Activated naive CD8-positive, alpha-beta T cell (primary cell): Measurements from ENCODE around the gene TMEM204.

ENCODE experiments used
- H3K27ac Mint-ChIP-seq: one replicate; pipeline ENCODE4 v1.8.0; 2021; ENCODE audit warnings: mixed read lengths
- H3K27me3 Mint-ChIP-seq: one replicate; pipeline ENCODE4 v1.8.0; 2021; ENCODE audit warnings: mixed read lengths
- H3K36me3 Mint-ChIP-seq: one replicate; pipeline ENCODE4 v1.8.0; 2021; ENCODE audit warnings: mixed read lengths
- H3K4me1 Mint-ChIP-seq: one replicate; pipeline ENCODE4 v1.8.0; 2021; ENCODE audit warnings: low read depth, mixed read lengths
- H3K4me3 Mint-ChIP-seq: one replicate; pipeline ENCODE4 v1.8.0; 2021; ENCODE audit warnings: mild to moderate bottlenecking, mixed read lengths
- H3K9me3 Mint-ChIP-seq: one replicate; pipeline ENCODE4 v1.8.0; 2021; ENCODE audit warnings: low read depth, mixed read lengths

TMEM204 gene

GRCh38 chr16:1506494-1507213 lies 26.8 kb upstream of the TMEM204 start:
- no peak overlapping the region for H3K4me3 Mint-ChIP-seq
- no peaks in the 10 kb centered on the region for H3K9me3 Mint-ChIP-seq

DNA sequence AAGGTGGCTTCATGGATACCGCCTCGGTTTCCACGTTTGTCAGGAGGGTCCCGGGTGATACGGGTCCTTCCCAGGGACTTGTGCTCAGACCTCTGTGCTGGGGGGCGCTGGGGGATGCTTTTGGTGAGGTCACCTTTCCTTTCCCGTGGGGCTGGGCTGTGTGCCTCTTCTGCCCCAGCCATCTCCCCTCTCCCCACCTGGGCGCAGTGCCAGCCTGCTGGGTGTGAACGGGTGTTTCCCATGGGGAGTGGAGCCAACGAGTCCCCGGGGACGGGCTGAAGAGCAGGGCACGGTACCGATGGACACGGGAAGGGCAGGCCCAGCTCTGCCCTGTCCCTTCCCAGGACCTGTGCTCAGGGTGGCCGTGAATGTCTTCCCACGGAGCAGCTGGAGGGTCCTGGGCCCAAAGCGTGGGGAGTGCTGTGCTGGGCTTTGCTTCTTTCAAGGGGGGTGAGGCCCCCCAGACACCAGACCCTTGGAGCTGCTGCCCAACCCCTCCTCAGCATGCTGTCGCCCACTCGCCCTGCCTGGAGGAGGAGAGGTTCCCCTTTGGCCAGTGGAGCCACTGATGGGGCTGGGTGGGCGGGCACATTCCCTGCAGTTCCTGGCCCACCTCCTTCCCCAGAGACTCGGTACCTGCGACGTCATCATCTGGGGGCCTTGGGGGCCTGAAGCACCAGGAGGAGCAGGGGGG lies 24.8 kb upstream of the TMEM204 start:
- Mint-ChIP-seq H3K9me3 (no peaks in the 10 kb centered on the region), H3K4me3 (no peak overlapping the region), H3K27ac (no peak overlapping the region), H3K4me1 (no peaks in the 10 kb centered on the region), H3K27me3 (no peaks in the 10 kb centered on the region), H3K36me3 (no peaks in the 10 kb centered on the region)

More at GRCh38 chr16:1506494-1507213, 26.8 kb upstream of the TMEM204 start:
- no peak overlapping the region for H3K27ac Mint-ChIP-seq
- no peaks in the 10 kb centered on the region for H3K4me1 Mint-ChIP-seq
- no peaks in the 10 kb centered on the region for H3K27me3 Mint-ChIP-seq
- no peaks in the 10 kb centered on the region for H3K36me3 Mint-ChIP-seq

DNA sequence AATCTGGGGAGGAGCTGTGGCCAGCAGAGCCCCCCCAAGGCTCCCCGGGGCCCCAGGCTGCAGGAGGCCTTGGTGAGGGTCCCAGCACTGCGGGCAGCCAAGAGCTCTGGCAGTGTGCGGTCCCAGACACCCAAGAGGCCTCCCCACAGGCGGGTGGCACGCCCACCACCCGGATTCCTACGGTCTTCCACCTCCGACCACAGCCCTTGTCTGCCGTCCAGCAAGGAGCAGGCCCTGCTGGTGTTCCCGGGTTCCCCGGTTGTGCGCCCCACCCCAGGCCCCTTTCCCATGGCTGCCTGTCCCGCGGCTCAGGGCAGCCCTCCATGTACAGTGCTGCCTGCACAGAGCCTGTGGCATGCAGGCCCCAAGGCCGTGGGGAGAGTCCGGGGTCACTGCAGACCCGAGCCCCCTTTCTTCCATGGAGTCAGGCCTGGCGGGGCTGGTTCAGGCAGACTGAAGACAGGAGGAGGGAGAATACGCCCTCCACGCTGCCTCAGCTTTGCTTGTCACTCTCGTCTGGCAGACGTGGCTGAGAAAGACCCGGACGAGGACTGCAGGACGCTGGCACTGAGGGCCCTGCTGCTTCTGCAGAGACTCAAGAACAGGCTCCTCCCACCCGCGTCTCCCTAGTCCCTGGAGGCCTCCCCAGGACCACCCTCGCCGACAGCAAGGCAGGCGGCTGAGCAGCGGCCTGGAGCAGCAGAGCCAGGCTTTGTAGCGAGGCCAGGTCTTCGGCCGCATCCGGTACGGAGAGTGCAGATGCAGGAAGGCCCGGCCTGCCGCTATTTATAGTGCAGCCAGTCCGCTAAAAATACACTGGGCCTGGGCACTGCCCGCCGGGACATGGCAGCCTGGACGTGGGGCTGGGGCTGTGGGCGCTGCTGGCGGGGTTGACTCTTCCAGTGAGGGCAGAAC lies 23.9 kb upstream of the TMEM204 start:
- H3K9me3 Mint-ChIP-seq, result no peaks in the 10 kb centered on the region
- H3K36me3 Mint-ChIP-seq, result no peaks in the 10 kb centered on the region
- no peaks in the 10 kb centered on the region for H3K4me1 Mint-ChIP-seq
- no peak overlapping the region for H3K27ac Mint-ChIP-seq
- no peaks in the 10 kb centered on the region for H3K27me3 Mint-ChIP-seq
- H3K4me3 Mint-ChIP-seq, result no peak overlapping the region

DNA sequence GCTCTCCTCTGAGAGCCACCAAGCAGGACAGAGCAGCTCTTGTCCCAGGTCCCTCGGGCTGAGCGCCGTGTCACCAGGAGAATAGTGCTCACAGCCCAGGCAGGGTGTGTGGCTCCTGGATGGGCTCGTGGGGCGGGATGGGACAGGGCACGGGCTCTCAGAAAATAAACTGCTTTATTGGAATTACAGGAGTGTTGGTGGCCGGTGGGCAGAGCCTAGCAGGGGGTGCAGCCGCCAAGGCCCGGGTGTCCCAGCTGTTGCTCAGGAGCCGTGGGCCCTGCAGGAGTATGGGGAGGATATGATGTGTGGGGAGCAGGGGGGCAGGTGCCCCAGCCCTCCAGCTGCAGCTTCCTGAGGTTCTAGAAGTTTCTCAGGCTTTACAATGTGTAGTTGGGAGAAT lies 23.2 kb upstream of the TMEM204 start:
- no peaks in the 10 kb centered on the region for H3K4me1 Mint-ChIP-seq
- no peaks in the 10 kb centered on the region for H3K9me3 Mint-ChIP-seq
- H3K4me3 Mint-ChIP-seq, result no peak overlapping the region
- H3K27me3 Mint-ChIP-seq, result no peaks in the 10 kb centered on the region
- no peak overlapping the region for H3K27ac Mint-ChIP-seq
- H3K36me3 Mint-ChIP-seq, result peaks cover 2% of the 10 kb centered on the region

GRCh38 chr16:1510941-1511351 lies 22.5 kb upstream of the TMEM204 start:
- H3K27me3 Mint-ChIP-seq, result no peaks in the 10 kb centered on the region
- no peak overlapping the region for H3K27ac Mint-ChIP-seq
- H3K4me1 Mint-ChIP-seq, result no peaks in the 10 kb centered on the region
- no peaks in the 10 kb centered on the region for H3K9me3 Mint-ChIP-seq
- no peak overlapping the region for H3K4me3 Mint-ChIP-seq
- H3K36me3 Mint-ChIP-seq, result peaks cover 2% of the 10 kb centered on the region

DNA sequence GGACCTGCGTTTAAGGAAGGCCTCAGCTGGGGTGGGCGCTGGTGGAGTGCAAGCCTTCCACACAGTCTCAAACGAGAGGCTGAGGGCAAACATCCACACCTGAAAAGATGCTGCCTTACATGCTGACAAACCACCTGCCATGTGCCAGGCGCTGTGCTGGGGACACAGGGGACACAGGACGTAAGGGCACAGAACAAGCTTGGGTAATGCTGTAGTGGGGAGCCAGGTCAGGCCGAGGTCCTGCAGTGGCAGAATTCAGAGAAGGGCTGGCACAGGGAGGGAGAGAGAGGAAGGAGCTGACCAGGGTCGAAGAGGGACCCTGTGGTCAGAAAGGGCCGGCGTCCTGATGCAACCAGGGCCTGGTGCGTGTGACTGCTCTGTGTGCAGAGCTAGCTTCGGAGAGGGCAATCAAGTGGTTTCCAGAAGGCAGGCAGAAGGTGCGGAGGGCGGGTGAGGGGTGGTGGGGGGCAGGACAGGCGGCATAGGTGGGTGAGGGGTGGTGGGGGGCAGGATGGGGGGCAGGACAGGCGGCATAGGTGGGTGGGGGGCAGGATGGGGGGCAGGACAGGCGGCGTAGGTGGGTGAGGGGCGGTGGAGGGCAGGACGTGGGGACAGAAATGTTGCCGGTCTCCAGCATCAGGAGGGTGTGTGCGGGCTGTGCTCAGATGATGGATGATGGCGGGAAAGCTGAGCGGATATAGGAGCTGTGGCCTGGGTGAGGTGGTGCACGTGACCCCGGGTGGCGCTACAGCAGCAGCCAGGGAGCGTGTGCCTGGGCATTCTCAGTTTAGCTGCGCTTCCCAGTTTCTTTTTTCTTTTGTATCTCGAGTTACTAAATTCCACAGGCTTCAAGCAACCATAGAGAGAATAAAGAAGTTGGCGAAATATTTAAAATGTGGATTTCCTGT lies 21.6 kb upstream of the TMEM204 start:
- no peak overlapping the region for H3K4me3 Mint-ChIP-seq
- no peak overlapping the region for H3K27ac Mint-ChIP-seq
- H3K9me3 Mint-ChIP-seq, result no peaks in the 10 kb centered on the region
- H3K27me3 Mint-ChIP-seq, result no peaks in the 10 kb centered on the region
- H3K4me1 Mint-ChIP-seq, result no peaks in the 10 kb centered on the region
- H3K36me3 Mint-ChIP-seq, result peaks cover 2% of the 10 kb centered on the region

- peaks cover 2% of the 10 kb centered on the region for H3K36me3 Mint-ChIP-seq
- H3K27me3 Mint-ChIP-seq, result no peaks in the 10 kb centered on the region
- no peak overlapping the region for H3K27ac Mint-ChIP-seq
- no peak overlapping the region for H3K4me3 Mint-ChIP-seq
- no peaks in the 10 kb centered on the region for H3K4me1 Mint-ChIP-seq
- H3K9me3 Mint-ChIP-seq, result no peaks in the 10 kb centered on the region
Observed at GRCh38 chr16:1512774-1513173, 20.7 kb upstream of the TMEM204 start.

GRCh38 chr16:1514507-1514906 lies 19.0 kb upstream of the TMEM204 start:
- Mint-ChIP-seq H3K27ac (no peak overlapping the region), H3K36me3 (peaks cover 2% of the 10 kb centered on the region), H3K4me1 (no peaks in the 10 kb centered on the region), H3K27me3 (no peaks in the 10 kb centered on the region), H3K9me3 (no peaks in the 10 kb centered on the region), H3K4me3 (no peak overlapping the region)

DNA sequence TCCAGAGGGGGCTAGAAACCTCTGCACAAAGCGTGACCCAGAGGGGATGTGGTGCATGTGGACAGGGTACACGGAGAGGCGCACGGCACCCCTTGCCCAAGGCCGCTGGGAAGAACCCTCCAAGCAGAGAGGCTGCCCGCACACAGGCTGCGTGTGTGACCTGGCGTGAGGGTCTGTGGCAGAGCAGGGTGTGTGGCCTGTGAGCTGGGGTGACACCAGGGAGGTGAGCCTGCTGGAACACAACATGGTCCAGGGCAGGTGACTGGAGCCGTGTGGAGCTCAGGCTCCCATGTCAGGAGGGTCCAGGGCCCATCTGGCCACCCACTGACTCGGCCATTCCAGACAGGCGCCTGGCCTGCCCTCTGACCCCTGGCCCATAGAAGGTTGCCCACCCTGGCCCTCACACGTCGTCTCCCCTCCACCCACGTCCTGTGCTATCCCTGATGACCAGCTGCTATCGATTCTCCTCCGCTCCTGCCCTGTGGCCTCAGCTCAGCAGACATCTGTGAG lies 14.8 kb upstream of the TMEM204 start:
- Mint-ChIP-seq H3K36me3 (peaks cover 2% of the 10 kb centered on the region), H3K27me3 (no peaks in the 10 kb centered on the region), H3K27ac (no peak overlapping the region), H3K9me3 (no peaks in the 10 kb centered on the region), H3K4me1 (no peaks in the 10 kb centered on the region), H3K4me3 (no peak overlapping the region)

DNA sequence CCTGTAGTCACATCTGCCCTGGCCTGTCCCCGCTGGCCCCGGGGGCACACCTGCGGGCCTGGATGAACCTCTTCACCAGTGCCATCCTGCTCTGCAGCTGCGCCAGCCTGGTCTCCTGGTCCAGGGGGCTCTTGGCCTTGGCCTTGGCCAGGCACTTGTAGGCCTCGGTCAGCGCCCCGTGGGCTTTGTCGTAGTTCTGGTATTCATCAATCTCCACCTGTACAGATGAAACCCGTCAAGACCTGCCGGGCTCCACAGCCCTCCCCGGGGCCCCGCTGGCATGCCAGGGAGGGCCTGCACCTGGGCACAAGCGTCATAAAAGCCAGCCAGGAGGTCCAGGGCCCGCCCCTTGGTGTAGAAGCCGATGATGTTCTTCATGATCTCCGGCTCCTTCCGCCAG lies 13.6 kb upstream of the TMEM204 start:
- no peak overlapping the region for H3K27ac Mint-ChIP-seq
- H3K4me1 Mint-ChIP-seq, result no peaks in the 10 kb centered on the region
- H3K9me3 Mint-ChIP-seq, result no peaks in the 10 kb centered on the region
- H3K36me3 Mint-ChIP-seq, result peaks cover 2% of the 10 kb centered on the region
- no peaks in the 10 kb centered on the region for H3K27me3 Mint-ChIP-seq
- no peak overlapping the region for H3K4me3 Mint-ChIP-seq

GRCh38 chr16:1520461-1520860 lies 13.0 kb upstream of the TMEM204 start:
- Mint-ChIP-seq H3K36me3 (no peaks in the 10 kb centered on the region), H3K27me3 (no peaks in the 10 kb centered on the region), H3K4me3 (no peak overlapping the region), H3K4me1 (no peaks in the 10 kb centered on the region), H3K27ac (no peak overlapping the region), H3K9me3 (no peaks in the 10 kb centered on the region)

DNA sequence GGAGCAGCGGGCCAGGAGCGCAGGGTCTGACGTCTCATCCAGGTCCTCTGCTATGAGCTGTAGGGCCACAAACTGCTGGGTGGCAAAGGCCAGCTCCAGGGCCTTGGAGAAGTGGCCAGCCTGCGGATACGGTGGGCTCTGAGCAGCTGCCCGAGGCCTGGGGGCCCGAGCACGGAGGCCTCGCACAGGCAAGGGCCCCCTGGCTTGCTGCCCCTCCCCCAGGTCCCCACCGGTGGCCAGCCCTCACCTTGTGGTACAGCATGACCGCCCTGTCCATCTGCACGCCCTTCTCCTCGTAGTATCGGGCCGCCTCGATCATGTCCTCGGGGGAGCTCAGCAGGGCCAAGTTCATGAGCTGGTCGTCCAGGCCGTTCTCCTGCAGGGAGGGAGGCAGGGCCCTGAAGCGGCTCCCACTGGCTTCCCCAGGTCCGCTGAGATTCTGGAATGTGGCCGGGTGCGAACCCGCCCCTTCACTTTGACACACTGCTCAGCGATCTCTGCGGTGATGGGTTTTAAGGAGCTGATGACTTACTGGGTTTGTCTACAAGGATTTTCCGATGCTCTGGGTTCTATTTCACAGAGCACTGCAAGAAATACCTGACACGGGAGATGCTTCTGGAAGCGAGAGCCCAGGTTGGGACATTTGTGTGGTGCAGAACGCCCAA lies 9.8 kb upstream of the TMEM204 start:
- H3K27me3 Mint-ChIP-seq, result no peaks in the 10 kb centered on the region
- no peak overlapping the region for H3K4me3 Mint-ChIP-seq
- peaks cover 13% of the 10 kb centered on the region for H3K4me1 Mint-ChIP-seq
- H3K36me3 Mint-ChIP-seq, result no peaks in the 10 kb centered on the region
- no peak overlapping the region for H3K27ac Mint-ChIP-seq
- no peaks in the 10 kb centered on the region for H3K9me3 Mint-ChIP-seq

GRCh38 chr16:1524366-1524765 lies 9.1 kb upstream of the TMEM204 start:
- Mint-ChIP-seq H3K27me3 (no peaks in the 10 kb centered on the region), H3K9me3 (no peaks in the 10 kb centered on the region), H3K4me3 (no peak overlapping the region), H3K4me1 (peaks cover 15% of the 10 kb centered on the region), H3K27ac (no peak overlapping the region), H3K36me3 (no peaks in the 10 kb centered on the region)
